NCI-H1105 treated with DMSO at 0.1 percent for 48 hours (cell line): ENCODE measurements around the gene CKS1B.
"Not testable (repeated sequence)": the region's sequence is repeated elsewhere in the genome, so short reads cannot be mapped to it uniquely, and the experiment has no call there.

Experiments
- DNase-seq: peaks from one replicate; lab custom pipeline; 2025; lab: John Stamatoyannopoulos, UW

The CKS1B gene

DNA sequence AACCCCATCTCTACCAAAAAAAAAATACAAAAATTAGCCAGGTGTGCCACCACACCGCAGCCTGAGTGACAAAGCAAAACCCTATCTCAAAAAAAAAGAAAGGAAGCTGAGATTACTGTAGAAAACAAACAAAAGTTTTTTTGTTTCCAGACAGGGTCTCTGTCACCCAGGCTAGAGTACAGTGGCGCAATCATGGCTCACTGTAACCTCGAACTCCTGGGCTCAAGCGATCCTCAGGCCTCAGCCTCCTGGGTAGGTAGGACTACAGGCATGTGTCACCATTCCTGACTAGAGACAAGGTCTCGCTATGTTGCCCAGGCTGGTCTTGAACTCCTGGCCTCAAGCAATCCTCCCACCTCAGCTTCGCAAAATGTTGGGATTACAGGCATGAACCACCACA is 10.1 kb upstream of the CKS1B start:
- no peak for DNase-seq

DNA sequence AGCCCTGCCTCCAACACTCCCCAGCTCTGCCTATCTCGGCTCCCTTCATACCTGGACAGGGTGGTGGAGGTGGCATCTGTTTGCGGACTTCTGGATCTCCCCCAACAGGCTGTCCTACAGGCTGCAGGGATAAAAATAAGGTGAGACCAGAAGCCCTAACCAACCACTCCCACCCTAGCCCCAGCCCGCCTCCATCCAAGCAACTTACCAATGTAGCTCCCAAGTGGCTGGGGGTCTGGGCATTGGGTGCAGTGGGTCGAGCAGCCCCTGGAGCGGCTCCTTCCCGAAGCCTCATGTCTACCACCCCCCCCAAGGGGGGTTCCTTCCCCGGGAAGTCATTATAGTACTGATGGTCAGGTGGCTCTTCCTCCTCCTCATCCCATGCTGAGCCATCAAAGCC is 8.4 kb upstream of the CKS1B start:
- DNase-seq: no peak

DNA sequence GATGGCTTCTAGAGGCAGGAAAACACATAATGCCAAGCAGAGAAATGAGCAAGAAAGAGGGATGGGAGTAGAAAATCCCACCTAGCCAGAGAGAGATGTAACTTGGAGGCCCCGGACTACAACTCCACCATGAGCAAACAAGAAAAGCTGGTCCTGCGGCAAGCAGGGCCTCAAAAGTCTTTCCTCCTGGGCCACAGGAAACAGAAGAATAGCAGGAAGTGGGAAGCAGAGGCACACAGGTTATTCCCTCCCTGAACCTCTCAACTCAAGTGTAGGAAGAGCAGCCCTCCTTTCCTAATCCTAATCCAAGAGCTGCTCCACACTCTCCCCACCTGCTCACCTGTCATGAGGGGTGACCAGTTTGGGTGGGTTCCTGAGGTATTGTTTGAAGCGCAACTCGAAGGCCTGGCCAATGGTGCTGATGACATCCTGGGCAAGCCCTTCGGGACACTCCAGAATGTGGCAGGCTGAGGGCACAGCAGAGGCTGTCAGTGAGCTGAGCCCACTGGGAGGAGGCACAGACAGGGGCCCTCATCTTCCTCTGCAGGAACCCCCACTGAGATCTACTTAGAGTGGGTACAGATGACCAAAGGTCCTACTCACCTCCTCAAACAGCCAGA is 7.0 kb upstream of the CKS1B start:
- no peak for DNase-seq

DNA sequence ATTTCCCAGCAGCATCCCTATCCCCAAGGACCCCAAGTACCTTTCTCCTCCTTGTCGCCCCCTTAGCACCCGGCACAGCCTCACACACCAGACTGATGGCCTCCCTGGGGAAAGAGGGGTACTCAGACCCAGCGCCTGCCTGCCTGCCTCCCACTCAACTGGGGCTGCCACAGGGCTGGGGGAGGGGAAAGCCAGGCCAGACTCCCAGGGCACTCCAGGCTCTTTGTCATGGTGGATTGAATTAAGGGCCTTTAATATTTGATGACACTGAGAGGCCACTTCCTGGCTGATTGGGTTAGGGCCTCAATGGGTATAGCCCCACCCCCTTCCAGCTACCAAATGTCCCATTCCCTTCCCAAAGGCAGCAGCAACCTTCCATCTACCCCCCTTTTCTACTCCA is 5.8 kb upstream of the CKS1B start:
- no peak for DNase-seq

DNA sequence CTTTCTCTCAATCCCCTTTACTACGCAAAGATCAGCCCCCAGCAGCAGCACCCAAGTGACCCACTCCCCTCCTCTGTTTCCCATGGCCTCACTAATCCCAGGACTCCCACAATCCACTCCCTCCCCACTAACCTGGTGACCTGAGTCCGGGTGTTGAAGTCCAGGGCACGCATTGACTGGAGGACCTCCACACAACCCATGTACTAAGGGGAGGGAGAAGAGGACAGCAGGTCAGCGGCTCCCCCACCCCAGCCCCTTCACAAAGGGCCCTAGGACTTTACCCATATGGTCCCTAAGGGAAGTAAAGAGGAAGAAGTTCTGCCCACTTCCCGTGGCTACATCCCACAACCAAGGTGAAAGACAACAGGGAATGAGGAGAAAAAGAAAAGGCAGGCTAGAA is 5.2 kb upstream of the CKS1B start:
- DNase-seq: no peak

DNA sequence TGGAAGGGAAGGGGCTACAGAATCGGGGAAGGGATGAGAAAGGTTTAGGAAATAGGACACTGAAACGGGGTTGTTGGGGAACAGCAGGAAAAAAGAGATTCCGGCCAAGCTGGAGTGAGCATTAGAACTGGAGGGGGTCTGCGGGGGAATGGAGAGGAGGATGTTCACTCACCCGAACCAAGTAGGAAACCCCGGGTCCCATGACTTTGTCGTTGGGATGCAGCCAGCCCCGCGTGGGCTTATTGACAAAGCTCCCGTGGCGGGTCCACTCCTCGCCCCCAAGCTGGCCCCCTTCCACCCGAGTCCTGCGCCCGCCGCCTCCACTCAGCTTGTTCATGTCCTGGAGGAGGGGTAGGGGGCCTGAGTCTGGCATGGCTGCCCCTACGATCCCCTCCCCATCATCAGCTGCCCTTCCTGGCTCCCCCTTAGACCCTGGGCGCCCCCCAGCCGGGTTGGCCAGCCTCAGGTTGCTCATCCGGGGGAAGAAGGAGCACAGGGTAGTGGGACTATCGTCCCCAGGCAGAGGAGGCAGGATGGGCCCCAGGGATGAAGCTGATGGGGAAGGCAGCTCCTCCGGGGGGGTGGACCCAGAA is 4.5 kb upstream of the CKS1B start:
- no peak for DNase-seq

DNA sequence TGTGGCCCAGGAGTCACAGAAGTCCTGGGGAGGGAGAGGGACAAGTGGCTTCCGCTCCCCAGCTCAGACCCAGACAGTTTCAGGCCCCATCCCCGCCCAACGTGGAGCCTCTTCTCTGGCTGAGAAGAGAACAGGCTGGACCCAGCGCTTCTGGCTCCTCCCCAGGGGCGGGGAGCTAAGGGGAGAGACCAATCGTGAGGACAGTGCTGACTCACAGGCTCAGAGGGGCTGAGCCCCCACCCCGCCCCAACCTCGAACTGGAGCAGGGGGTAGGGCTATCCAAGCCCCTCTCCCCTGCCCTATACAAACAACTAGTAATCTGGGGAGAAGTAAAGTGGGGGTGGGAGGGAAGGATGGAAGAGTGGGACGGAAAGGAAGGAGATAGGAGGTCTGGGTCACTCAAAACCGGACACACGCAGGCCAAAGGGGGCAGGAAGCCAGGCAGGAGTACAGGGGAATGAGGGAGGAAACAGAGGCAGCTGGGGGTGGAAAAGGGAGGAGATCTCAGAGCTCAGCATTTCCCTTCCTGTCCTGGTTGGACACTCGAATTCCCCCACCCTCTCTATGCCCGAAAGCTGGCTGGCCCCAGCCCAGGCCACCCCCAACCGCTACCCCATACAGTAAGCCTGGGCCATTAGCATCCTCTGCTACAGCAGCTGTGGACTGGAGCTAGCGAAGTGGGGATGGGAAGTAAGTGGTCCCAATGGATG is 3.7 kb upstream of the CKS1B start, which contains the start of gene SHC1:
Gene SHC1 (minus strand): TSS at position 117 of the 710 bp plus-strand sequence. CDS start 221 bp downstream, outside the sequence.
- no peak for DNase-seq

DNA sequence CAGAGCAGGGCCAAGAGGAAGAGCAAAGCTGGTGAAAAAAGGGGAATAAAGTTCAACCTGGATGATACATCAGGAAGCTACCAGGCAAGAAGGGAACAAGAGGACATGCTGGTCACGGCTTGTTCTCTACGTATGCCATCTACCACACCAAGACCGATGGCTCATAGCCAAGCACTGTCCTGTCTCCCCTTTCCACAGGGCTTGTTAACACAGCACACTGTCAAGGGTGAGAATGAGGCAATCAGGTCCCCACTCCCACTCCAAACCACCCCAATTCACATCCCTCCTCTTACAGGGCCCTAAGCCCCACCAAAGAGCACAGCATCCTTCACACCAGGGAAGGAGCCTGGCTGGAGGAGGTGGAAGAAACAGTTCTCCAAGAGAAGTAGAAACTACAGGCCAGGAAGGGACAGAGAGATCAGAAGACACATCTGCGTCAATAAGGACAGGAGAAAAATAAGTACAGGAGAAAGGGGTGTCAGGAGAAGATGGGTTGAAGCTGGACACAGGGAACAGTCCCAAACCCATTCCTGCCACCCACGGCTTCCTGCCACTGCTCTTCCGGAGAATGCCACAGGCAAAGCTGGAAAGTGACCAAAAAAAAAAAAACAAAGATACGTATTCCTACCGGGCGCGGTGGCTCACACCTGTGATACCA is 3.0 kb upstream of the CKS1B start:
- DNase-seq: no peak

DNA sequence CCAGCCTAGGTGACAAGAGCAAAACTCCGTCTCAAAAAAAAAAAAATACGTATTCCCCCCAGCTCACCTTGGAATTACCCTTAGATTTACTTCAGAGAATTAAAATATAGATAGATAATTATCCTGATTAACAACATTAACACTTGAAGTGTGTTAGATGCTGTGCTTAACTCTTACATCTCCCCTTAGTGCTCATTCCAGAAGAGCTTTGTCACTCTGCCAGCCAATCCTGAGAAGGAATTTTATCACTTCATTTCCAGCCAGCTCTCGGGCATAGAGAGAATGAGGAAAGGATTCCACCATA is 2.3 kb upstream of the CKS1B start:
- DNase-seq: no peak

DNA sequence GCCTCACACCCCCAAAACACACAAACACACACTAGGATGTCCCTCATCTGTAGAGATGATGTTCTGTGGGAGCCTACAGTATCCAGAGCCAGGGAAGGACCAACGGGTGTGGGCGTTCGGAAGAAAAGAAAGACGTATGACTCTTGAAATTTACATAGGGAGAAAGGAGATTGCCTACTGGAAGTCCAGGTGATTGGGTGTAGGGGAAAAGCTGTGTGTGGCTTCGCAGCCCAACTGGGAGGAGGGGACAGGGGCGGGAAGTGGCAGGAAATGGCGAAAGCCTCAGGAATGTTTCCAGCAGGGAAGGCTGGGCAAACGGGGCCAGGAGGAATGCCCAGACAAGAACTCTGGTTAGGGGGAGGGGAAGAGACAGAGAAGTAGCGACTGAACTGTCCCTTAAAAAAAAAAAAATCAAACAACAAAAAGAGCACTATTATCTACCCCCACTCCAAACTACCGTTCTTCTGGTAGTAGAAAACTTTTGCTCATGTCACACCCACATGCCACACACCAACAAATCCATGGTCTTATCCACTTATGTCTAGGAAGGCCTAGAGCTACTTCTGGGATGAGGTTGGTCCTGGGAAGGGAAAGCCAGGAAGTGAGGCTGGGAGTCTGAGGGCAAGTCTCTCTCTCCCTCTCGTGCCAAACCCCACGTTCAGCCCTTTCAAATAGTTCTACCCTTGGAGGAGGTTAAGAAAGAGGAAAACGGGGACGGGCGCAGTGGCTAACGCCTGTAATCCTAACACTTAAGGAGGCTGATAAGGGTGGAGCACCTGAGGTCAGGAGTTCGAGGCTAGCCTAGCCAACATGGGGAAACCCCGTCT is 1.8 kb upstream of the CKS1B start:
- DNase-seq: no peak

DNA sequence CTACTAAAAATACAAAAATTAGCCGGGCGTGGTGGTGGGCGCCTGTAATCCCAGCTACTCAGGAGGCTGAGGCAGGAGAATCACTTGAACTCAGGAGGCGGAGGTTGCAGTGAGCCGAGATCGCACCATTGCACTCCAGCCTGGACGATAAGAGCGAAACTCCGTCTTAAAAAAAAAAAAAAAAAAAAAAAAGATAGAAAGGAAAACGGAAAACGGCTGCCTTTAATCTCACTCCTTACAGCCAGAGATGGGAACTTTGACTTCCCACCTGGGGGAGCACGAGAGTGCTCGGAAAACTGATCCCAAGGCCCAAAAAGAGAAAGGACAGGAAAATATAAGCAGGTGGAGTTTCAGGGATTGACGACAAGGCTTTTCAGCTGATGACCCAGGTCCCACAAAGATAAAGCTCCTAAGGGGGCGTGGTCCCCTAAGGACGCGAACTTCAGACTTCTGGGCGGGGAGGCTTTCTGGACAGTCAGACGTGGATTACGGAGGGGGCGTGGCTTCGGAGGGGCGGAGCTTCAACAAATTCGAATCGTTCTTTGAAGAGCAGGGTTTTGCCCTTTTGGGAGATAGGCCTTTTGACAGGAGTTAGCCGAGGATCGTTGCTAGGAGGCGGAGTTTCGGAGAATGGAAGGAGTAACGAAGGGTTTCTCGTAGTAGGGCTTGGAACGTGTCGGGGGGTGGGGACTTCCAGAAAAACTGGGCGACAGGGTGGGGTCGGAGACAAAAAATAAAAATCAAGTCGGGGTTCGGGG is 958 bp upstream of the CKS1B start:
- DNase-seq: peak; percentile 91

DNA sequence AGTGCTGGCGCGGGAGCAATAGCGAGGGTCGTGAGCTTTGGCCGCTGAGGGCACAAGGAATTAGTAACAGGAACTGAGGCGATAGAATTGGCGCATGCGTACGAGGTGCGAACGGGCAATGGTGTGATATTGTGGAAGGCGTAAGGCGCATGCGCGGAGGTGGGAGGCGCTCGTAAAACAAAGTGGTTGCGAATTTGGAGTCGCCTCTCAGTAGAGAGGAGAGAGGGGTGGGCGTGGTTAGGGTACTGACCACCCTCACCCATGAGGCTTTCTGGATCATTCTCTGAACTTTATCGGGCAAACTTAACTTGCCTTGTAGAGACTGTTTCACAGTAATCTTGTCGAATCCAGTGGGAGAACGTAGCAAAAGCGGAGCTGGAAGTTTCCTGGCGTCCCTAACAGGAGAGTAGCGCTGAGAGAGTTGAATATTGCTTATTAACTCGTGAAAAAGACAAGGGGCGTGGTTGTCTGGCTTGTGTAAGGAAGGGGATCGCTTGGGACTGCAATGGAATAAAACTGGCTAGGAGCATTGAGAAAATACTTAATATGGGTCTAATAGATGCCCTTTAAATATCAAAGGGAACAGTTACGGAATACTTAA is 427 bp downstream of the CKS1B start:
- DNase-seq: peak; percentile 97

DNA sequence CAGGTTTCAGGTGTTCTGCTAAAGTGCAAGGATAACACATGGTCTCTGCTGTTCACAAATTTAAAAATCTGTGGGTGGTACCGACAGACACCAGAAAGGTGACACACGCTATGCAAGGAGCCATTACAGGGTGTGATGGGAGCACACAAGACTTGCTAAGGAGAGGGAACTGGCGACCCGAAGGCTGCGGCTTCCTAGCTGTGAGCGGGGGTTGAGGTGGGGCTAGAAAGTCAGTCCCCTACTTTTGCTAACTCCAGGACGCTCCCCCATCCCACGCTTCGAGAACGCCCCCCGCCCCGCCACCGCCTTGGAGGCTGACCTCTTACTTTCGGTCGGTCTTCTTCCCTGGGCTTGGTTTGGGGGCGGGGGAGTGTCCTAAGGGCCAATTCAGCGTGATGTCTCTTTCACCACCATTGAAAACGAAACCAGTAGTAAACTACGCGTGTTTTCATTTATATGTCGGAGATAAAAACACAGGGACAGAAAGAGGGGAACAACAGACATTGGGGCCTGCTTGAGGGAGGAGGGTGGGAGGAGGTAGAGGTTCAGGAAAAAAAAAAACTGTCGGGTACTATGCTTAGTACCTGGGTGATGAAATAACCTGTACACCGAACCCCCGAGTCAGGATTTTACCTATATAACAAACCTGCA is 1.1 kb downstream of the CKS1B start:
- DNase-seq: peak; percentile 21

DNA sequence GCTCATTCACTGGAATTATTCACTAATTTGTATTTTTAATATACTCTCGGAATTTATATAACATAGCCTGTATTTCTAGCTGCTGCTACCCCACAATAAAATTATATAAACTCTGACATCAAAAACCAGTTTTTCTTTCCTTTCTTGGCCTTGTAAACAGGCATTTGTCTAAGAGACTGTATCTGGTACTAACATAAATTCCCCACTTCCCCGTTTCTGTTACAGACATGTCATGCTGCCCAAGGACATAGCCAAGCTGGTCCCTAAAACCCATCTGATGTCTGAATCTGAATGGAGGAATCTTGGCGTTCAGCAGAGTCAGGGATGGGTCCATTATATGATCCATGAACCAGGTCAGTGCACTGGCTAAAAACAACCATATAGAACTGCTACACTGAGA is 3.3 kb downstream of the CKS1B start:
- not testable (repeated sequence) for DNase-seq

DNA sequence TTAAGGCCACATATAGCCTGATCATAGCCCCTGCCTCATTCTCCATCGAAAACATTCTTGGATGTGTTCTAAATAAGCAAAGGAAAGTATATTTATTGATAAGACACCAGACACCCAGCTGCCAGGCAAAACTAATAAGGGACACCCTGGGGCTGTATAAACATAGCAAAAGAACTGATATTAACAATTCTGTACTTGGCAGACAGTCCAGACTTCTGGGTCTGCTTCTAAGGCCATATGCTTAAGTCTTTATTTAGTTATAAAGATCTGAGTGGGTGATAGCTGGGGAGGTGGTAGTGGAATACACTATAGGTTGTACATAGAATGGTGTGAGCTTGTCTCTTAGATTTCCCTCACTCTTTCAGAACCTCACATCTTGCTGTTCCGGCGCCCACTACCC is 3.9 kb downstream of the CKS1B start:
- DNase-seq: no peak

DNA sequence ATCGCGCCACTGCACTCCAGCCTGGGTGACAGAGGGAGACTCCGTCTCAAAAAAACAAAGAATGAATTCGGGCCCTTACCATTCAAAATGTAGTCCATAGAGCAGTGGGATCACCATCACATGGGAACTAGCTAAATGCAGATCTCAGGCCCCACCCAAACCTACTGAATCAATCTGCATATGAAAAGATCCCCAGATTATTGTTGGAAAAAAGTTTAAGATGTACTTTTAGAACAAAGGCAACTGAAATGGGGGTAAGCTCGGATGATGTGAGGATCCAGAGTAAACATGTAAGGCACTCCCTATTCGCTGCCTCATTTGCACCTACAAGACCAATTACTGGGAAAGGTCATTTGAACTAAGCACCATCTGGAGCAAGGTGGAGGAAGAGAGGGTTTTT is 7.9 kb downstream of the CKS1B start:
- no peak for DNase-seq

DNA sequence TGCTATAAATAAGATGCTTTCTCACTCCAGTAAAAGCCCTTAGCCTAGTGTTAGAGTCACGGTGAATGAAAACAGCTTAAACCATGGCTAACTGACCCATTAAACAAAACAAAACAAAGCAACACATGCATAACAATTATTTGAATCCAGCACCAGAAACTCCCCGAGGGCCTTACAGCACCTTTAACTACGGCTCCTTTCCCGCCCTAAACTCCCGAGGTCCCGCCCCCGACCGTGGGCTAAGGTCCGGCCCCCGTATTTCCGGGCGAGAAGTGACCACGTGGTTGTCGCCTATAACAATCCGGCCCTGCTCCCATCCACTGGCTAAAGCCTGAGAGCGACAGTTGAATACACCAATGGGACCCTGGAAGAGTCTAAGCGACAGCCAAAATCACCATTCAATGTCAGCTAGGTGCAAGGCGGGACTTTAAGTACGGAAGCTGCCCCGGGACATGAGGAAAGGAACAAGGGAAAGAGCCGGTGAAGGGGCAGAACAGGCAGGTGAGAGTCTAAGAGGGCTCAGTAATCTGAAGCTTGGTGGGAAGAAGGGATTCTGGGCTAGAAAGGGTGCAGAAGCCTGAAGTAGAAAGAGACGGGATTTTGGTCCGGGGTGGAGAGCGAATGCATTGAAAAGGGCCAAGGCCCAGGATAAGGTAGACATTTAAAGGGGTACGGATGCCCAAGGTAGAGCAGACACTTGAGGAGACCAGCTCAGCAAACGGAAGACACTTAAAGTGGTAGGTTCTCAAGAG is 8.6 kb downstream of the CKS1B start, which contains the start of gene FLAD1:
Gene FLAD1 (plus strand): TSS at position 448 of the 752 bp plus-strand sequence. CDS start 351 bp downstream, outside the sequence.
- DNase-seq: peak; percentile 100

DNA sequence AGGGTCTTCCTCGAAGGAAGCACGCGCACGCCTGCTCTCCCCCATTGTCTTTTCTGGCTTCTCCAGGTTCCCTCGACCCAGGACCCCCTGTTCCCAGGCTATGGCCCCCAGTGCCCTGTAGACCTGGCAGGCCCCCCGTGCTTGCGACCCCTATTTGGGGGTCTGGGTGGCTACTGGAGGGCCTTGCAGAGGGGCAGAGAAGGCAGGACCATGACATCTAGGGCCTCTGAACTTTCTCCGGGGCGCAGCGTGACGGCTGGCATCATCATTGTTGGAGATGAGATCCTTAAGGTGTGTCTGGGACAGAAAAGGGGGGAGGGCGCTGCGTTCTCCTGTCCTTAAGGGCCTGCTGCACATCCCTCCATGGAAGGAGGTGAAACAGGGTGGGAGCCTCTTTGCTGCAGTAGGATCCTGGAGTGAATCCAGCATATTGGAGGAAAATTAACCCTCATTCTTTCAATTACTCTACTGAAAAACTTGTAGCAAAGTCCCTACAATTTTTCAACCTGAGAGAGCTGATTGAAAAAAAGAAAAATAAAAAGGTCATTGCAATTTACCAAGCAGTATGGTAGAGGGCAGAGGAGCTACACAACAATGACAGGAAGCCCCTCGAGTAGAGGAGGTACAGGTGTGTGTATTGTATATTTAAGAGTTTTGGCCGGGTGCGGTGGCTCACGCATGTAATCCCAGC is 9.4 kb downstream of the CKS1B start:
- DNase-seq: no peak

DNA sequence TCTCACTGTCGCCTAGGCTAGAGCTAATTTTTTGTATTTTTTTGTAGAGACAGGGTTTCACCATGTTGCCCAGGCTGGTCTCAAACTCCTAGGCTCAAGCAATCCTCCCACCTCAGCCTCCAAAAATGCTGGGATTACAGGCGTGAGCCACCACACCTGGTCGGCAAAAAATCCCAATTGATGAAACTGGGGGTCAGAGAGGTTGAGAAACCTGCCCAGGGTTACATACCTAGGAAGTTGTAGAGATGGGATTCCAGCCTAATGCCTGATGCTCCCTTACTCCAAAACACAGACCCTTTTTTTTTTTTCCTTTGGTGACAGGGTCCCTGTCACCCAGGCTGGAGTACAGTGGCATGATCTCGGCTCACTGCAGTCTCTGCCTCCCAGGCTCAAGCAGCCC is 12.3 kb downstream of the CKS1B start:
- DNase-seq: not testable (repeated sequence)
